Measurements from ENCODE around the gene POM121L2. TPM values are rescaled to one million over a fixed set of nuclear protein-coding genes. Genes with fewer than 3 reads are reported as not detected.

The POM121L2 gene
- total and polyA plus RNA-seq, 2 of the 13 experiments (the other 11 are each of a cell fraction or from before 2014, with no cell fraction given) = not detected

DNA sequence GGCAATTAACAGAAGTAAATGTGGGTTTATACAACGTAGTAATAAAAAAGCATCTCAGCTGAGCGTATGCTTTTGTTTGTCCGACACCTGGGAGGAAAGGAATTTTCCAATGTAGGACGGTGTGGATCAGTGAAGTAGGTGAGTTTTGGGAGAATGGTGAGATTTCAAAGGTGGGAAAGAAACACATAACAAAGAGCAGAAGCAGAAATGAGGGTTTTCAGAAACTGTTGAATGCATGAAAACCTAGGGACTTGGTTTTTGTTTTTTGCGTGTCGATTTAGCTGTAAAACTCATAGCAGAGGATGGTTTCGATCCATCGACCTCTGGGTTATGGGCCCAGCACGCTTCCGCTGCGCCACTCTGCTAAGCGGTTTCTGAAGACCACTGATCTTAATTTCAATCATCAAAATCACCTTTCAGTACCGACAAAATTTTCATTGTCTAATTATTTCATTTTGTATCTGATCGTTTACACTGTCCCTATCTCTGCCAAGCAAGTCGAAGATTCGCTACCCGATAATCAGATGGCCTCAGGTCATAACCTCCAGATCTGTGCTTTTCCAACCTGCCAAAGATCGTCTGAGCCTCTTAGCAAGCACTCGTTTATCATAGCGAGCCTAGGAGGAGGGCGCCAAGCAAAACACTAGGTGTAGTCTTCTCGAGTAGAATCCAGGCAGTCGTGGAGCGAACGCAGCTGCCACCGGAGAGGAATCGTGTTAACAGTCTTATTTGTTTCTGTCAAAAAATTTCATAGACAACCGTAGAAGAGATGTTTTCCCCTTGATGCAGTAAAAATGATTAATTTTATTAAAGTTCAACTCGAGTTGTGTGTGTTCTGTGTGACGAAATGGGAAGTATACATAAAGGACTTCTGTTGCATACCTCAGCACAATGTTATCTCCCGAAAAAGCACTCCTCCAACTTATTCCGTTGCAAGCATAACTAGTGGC, 20.9 kb upstream of the POM121L2 start (continued):
- TF ChIP-seq ARID3A (IDR thresholded peaks at IDR 0.05; ENCODE audit: low read depth, low read length) (no peak; the same call in 1 of the 2 replicates), ZNF770 (CRISPR knock-in tag; IDR thresholded peaks at IDR 0.05) (no peak), THAP11 (CRISPR knock-in tag; IDR thresholded peaks at IDR 0.05) (peak; percentile 68), ZNF589 (CRISPR knock-in tag; conservative IDR thresholded peaks at IDR 0.05) (no peak), ZKSCAN5 (CRISPR knock-in tag; IDR thresholded peaks at IDR 0.05) (no peak), YEATS4 (CRISPR knock-in tag; IDR thresholded peaks at IDR 0.05; ENCODE audit: borderline replicate concordance) (no peak), HNF4A (CRISPR knock-in tag; IDR thresholded peaks at IDR 0.05) (0 out of 2 replicates have a peak, but pooled peaks have one; percentile 21), ATF7-NPFF (CRISPR knock-in tag; IDR thresholded peaks at IDR 0.05; ENCODE audit: low read depth) (0 out of 2 replicates have a peak, but pooled peaks have one; percentile 28), ZNF101 (CRISPR knock-in tag; IDR thresholded peaks at IDR 0.05; ENCODE audit: borderline replicate concordance, low read depth) (0 out of 2 replicates have a peak, but pooled peaks have one; percentile 68), ZSCAN31 (CRISPR knock-in tag; IDR thresholded peaks at IDR 0.05; ENCODE audit: low read depth) (no peak), RFX5 (IDR thresholded peaks at IDR 0.05; ENCODE audit: low read depth, low read length) (no peak), TBX2 (CRISPR knock-in tag; IDR thresholded peaks at IDR 0.05; ENCODE audit: borderline replicate concordance) (no peak), FOXC1 (CRISPR knock-in tag; IDR thresholded peaks at IDR 0.05; ENCODE audit: borderline replicate concordance) (peak; percentile 22; the same call in 1 of the 2 replicates), IRX3 (CRISPR knock-in tag; IDR thresholded peaks at IDR 0.05; ENCODE audit: borderline replicate concordance, low read depth) (no peak), CCDC6 (CRISPR knock-in tag; IDR thresholded peaks at IDR 0.05) (0 out of 2 replicates have a peak, but pooled peaks have one; percentile 64), SRF (IDR thresholded peaks at IDR 0.05; ENCODE audit: low read depth, low read length) (no peak), RBAK (CRISPR knock-in tag; IDR thresholded peaks at IDR 0.05) (no peak), JUND (CRISPR knock-in tag; IDR thresholded peaks at IDR 0.05) (no peak), RNF2 (conservative IDR thresholded peaks at IDR 0.05; ENCODE audit: low read depth) (no peak), ZNF3 (CRISPR knock-in tag; IDR thresholded peaks at IDR 0.05) (no peak), FOXK2 (IDR thresholded peaks at IDR 0.05) (no peak), ZNF564 (CRISPR knock-in tag; IDR thresholded peaks at IDR 0.05) (no peak)
- TF ChIP-seq, protein P1, sequence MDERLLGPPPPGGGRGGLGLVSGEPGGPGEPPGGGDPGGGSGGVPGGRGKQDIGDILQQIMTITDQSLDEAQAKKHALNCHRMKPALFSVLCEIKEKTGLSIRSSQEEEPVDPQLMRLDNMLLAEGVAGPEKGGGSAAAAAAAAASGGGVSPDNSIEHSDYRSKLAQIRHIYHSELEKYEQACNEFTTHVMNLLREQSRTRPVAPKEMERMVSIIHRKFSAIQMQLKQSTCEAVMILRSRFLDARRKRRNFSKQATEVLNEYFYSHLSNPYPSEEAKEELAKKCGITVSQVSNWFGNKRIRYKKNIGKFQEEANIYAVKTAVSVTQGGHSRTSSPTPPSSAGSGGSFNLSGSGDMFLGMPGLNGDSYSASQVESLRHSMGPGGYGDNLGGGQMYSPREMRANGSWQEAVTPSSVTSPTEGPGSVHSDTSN (CRISPR knock-in tag; IDR thresholded peaks at IDR 0.05) = no peak
- TF ChIP-seq, protein P2, sequence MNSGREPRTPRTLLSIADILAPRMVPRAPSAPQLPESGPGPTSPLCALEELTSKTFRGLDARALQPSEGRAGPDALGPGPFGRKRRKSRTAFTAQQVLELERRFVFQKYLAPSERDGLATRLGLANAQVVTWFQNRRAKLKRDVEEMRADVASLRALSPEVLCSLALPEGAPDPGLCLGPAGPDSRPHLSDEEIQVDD (CRISPR knock-in tag; IDR thresholded peaks at IDR 0.05; ENCODE audit: borderline replicate concordance) = no peak

Data from HepG2 (cell line).